Muscle layer of duodenum (tissue), 2 donors: ENCODE results near the gene ARSB.
"Not testable (repeated sequence)": the region's sequence is repeated elsewhere in the genome, so short reads cannot be mapped to it uniquely, and the experiment has no call there.

ENCODE experiments used
- H3K27ac ChIP-seq: one replicate; pipeline ENCODE4 v1.7.0; 2013; ENCODE audit warnings: mild to moderate bottlenecking, low read length
- H3K27me3 ChIP-seq: one replicate; pipeline ENCODE4 v1.7.0; 2013; ENCODE audit warnings: low read depth, mild to moderate bottlenecking, control low read depth, low read length
- H3K36me3 ChIP-seq, 2 donors: one replicate each; pipeline ENCODE4 v1.7.0; 2013; ENCODE audit warnings: low read length in 2 of 2, control low read depth in 1 of 2, mild to moderate bottlenecking in 1 of 2; ENCODE audit not compliant: insufficient read depth in 2 of 2, control insufficient read depth in 1 of 2
- H3K4me1 ChIP-seq, 2 donors: one replicate each; pipeline ENCODE4 v1.7.0; 2013; ENCODE audit warnings: low read length in 2 of 2, mild to moderate bottlenecking in 2 of 2, control low read depth in 1 of 2, moderate library complexity in 1 of 2; ENCODE audit not compliant: insufficient read depth in 2 of 2, control insufficient read depth in 1 of 2
- H3K4me3 ChIP-seq, 2 donors: one replicate each; pipeline ENCODE4 v1.7.0; 2013; ENCODE audit warnings: low read length in 2 of 2, low read depth in 1 of 2, mild to moderate bottlenecking in 1 of 2
- H3K9me3 ChIP-seq, 2 donors: one replicate each; pipeline ENCODE4 v1.7.0; 2013; ENCODE audit warnings: low read length in 2 of 2, control low read depth in 1 of 2, mild to moderate bottlenecking in 1 of 2; ENCODE audit not compliant: control insufficient read depth in 1 of 2
- donor health status: healthy.

ARSB gene

DNA sequence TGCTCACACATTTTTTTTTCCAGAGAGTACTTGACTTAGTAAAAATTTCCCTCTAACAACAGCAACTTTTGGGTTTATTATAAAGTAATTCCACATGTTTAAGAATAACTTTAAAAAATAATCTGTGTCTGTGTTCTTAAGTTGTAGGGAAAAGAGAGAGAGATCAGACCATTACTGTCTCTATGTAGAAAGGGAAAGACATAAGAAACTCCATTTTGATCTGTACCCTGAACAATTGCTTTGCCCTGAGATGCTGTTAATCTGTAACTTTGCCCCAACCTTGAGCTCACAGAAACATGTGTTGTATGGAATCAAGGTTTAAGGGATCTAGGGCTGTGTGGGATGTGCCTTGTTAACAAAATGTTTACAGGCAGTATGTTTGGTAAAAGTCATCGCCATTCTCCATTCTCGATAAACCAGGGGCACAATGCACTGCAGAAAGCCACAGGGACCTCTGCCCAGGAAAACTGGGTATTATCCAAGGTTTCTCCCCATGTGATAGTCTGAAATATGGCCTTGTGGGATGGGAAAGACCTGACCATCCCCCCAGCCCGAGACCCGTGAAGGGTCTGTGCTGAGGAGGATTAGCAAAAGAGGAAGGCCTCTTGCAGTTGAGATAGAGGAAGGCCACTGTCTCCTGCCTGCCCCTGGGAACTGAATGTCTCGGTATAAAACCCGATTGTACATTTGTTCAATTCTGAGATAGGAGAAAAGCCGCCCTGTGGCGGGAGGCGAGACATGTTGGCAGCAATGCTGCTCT, 75.7 kb downstream of the ARSB start:
- not testable (repeated sequence) for H3K9me3 ChIP-seq, H3K4me3 ChIP-seq, H3K36me3 ChIP-seq, H3K27me3 ChIP-seq
- Histone ChIP-seq H3K4me1 (peaks cover 9 to 25% of the 10 kb centered on the region in 2 donors), H3K27ac (peak overlapping the region; percentile 9)

DNA sequence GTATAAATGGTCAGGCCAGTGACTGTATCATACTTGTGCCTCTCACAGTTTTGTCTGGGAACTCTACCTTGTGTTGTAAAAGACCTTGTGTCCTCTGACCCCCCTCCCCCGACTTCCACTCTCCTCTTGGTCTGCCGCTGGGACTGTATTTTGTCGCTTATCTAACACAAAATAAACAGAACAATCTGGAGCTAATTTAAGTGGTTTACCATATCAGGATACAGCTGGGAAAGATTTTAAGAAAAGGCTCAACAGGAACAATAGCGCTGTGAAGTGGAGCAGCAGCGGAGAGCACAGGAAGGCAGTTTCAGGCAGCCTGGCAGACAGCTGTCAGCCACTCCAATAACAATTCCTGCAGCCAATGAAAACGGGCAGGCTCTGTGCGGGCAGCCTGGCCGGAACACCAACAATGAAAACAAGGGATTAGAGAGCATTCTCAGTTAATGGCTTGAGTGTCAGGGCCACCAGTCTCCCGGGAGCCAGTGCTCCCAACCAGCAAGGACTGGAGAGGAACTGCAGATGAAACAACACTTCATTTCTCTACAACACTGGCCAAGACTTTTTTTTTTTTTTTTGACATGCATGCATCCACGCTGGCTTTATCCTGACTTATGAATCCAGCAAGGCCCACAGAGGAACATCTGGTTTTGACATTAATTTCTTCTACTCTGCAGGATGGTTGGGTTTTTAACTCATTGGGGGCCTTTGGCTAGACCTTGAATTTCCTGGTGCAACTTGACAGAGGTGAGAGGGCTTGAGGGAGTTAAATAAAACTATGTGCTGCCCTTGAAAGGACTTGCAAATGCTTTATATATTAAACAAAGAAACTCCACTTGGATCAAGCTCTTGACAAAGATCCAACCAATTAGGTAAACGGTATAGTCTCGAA, 76.7 kb downstream of the ARSB start:
- Histone ChIP-seq H3K9me3 (no peaks in the 10 kb centered on the region), H3K27ac (peak overlapping the region; percentile 40), H3K27me3 (no peaks in the 10 kb centered on the region), H3K4me3 (peak overlapping the region; percentile 4 to 43), H3K4me1 (peaks cover 9 to 25% of the 10 kb centered on the region in 2 donors), H3K36me3 (no peaks in the 10 kb centered on the region)

DNA sequence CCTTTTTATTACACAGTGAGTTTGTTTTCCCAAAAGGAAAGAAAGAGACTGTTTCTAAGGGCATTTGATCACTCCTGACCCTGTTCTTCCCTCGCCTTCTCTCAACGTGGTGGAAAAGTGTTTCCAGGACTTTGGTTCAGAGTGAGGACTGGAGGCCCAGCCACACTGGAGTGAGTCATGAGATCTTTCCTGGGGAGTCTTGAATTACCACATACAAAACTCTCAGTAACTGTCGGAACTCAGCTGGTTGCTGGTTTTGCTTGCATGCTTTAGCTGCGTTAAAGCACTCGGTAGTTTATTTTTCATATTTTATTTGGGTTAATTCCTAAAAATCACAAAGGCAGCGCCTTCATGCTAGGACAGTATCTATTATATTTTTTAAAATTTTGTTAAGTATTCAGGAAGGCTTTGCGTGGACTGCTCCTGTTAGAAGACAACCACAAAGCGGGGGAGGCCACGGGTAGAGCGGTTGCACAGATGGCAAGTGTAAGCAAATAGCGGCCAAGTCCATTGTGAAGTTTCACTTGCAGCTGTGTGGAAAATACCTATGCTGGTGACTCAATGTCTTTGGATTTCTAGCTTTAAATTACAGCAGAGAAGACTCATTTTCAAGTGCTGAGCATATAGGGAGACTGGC, 77.7 kb downstream of the ARSB start:
- Histone ChIP-seq H3K4me3 (peak overlapping the region; percentile 4 to 43), H3K27ac (peak overlapping the region; percentile 40), H3K9me3 (no peaks in the 10 kb centered on the region), H3K36me3 (no peaks in the 10 kb centered on the region), H3K27me3 (no peaks in the 10 kb centered on the region), H3K4me1 (peaks cover 9 to 25% of the 10 kb centered on the region in 2 donors)

DNA sequence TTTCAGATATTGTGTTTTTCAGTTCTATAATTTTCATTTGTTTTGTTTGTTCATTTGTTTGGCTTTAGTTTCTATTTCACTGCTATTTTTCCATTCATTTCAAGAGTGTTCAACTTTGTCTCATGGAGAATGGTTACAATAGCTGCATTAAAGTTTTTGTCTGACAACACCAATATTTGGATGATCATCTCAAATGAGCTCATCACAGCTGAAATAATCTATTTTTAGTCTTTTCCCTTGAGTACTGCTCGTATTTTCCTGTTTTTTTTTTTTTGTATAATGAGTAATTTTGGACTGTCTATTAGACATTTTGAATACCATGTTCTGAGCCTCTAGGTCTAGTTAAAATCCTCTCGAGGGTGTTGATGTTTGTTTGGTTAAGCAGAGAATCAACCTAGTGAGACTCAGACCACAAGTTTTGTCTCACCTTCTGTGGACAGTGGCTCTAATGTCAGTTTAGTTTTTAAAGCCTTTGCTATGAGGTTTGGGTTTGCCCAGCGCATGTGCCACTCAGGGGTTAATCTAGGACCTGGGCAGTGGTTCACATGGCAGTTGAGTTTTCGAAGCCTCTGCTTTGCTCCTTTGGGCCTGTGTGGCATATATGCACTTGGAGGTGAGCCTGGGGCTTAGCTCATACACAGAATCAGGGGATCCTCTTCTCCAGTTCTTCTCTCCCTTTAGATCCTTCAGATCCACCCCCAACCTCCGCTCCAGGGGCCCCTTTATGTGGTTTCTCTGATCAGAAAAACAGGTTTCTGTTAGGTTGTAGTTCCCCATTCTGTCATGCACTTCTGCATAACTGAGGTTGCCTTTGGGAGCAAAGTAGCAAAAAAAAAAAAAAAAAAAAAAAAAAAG, 79.8 kb downstream of the ARSB start:
- no peaks in the 10 kb centered on the region for H3K36me3 ChIP-seq
- H3K9me3 ChIP-seq, result no peaks in the 10 kb centered on the region
- no peaks in the 10 kb centered on the region for H3K27me3 ChIP-seq
- no peak overlapping the region for H3K4me3 ChIP-seq
- no peak overlapping the region for H3K27ac ChIP-seq
- peaks cover 9 to 25% of the 10 kb centered on the region in 2 donors for H3K4me1 ChIP-seq

DNA sequence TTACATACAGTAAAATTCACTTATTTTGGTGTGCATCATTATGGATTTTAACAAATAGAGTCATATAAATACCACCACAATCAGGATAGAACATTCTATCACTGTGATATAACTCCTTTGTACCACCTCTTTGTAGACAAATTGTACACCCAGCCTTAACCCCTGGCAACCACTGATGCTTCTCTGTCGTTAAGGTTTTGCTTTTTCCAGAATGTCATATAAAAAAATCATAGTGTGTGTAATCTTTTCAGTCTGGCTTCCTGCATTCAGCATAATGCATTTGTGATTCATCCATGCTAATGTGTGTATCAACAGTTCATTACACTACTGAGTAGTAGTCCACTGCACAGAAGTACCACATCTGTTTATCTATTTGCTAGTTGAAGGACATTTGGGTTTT, 81.2 kb downstream of the ARSB start:
- Histone ChIP-seq H3K4me1 (peaks cover 8 to 23% of the 10 kb centered on the region in 2 donors), H3K27ac (no peak overlapping the region), H3K27me3 (no peaks in the 10 kb centered on the region), H3K9me3 (peaks cover under 1 to 10% of the 10 kb centered on the region in 2 donors), H3K36me3 (no peaks in the 10 kb centered on the region), H3K4me3 (no peak overlapping the region)

DNA sequence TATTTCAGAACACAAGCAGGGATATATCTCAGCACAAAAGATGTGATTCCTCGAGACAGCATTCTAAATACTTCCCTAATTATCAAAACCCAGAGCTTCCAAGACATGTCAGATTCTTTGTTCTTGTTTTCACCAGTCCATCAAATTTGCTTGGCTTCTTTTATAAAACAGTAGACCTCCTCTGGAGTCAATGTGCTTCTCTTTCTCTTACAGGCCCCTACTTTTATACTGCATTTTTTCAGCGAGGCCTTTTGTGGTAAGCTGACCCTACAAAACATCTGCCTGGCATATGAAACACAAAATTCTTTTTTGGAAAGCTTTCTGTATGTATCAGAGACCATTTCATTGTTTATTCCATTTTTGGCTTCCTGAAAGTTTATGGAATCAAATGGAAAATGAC, 81.8 kb downstream of the ARSB start:
- H3K4me3 ChIP-seq, result no peak overlapping the region

DNA sequence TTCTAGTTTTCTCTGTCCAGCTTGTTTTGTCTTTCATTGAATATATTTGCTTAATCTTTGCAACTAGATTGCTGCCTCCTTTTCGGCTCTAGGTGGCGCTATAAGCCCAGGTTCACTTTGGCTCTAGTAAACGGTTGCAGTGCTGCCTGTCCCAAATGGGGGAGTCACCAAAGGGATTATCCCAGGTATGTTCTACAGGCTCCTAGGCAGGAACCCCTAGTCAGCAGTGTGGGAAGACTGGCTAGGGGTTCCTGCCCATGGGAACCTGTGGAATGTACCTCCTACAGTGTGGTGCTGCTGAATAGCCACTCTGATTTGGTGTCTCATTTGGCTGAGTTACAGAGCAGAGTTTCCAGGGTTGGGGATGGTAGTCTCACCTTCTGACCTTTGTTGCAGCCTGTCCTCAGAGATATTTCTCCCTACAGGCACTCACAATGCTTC, 85.2 kb downstream of the ARSB start:
- H3K9me3 ChIP-seq, result peaks cover 5 to 14% of the 10 kb centered on the region in 2 donors
- no peak overlapping the region for H3K27ac ChIP-seq
- peaks cover 0 to 9% of the 10 kb centered on the region in 2 donors for H3K4me1 ChIP-seq
- no peak overlapping the region for H3K4me3 ChIP-seq
- H3K36me3 ChIP-seq, result no peaks in the 10 kb centered on the region
- no peaks in the 10 kb centered on the region for H3K27me3 ChIP-seq

More for the DNA sequence above, 81.8 kb downstream of the ARSB start:
- no peak overlapping the region for H3K27ac ChIP-seq
- H3K4me1 ChIP-seq, result peaks cover 5 to 17% of the 10 kb centered on the region in 2 donors
- H3K36me3 ChIP-seq, result no peaks in the 10 kb centered on the region
- peaks cover 5 to 14% of the 10 kb centered on the region in 2 donors for H3K9me3 ChIP-seq
- no peaks in the 10 kb centered on the region for H3K27me3 ChIP-seq

DNA sequence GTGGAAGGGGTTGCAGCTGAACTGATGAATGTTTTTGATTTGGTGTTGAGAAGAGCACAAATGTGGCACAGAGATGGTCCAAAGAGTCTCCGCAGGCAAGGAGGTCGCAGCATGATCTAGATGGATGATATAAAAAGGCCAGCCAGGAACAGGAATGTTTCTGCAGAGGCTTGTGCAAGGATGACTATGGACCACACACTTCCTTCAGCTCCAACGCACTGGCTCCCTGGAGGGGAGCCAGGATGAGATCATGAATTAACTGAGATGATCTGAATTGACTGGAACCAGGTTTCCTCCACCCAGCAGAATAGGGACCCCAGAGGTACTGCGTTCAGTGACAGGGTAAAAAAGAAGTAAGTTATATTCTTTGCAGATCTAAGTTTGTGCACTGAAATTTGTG, 89.0 kb downstream of the ARSB start:
- Histone ChIP-seq H3K4me1 (peaks cover 7 to 23% of the 10 kb centered on the region in 2 donors), H3K36me3 (no peaks in the 10 kb centered on the region), H3K27me3 (no peaks in the 10 kb centered on the region), H3K9me3 (peaks cover 5 to 14% of the 10 kb centered on the region in 2 donors), H3K4me3 (no peak overlapping the region), H3K27ac (no peak overlapping the region)

DNA sequence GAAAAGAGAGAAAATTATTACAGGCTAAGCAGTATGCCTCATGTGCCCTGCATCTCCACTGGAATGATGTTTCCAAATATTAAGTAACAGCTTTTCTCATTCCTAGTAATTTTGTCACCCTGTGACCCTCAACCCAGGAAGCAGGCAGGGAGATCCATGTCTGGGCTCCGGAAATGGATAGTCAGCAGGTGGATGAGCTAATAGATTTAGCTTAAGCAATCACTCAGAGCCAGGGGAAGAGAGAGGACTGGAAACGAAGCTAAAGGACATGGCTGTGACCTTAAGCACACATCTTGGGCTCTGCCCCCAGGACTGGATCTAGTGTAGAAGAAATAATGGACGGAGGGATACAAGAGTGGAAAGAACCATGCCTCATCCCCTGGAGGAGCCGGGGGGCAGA, 89.5 kb downstream of the ARSB start:
- H3K27me3 ChIP-seq, result no peaks in the 10 kb centered on the region
- no peak overlapping the region for H3K27ac ChIP-seq
- peaks cover 5 to 14% of the 10 kb centered on the region in 2 donors for H3K9me3 ChIP-seq
- no peaks in the 10 kb centered on the region for H3K36me3 ChIP-seq
- H3K4me3 ChIP-seq, result no peak overlapping the region
- H3K4me1 ChIP-seq, result peaks cover 7 to 23% of the 10 kb centered on the region in 2 donors

DNA sequence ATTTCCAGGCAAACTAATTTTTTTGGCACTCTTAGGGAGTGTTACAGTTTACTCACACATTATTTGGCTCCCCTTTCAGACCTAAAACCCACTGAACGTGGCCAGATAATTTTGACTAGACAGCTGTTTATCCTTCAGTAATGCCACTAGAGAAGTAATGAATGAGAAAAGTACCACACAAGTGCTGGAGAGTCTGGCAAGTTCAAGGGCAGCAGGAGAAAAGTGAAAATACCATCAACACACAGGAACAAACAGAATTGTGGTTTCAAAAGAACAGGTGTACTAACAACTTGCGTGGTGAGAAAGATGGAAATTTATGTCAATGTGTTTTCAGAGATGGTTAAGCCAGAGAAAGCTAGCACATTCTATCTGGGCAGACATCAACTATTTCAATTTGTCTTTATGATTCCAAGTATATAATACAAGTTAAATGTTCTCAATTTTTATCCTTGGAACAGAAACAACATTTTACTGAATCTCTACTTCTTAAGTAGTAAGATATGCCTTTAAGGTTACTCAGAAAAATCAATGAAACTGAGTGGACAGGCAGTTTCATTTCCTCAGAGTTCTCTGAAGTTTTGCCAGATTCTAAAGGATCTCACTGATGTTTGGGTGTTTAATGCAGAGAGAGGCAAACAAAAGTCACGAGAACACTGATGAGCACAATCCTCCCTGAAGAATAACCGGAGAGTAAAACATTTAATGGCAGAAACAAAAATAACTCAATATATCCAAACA, 91.0 kb downstream of the ARSB start:
- Histone ChIP-seq H3K27me3 (no peaks in the 10 kb centered on the region), H3K9me3 (peaks cover 5 to 7% of the 10 kb centered on the region in 2 donors), H3K4me1 (peaks cover 7 to 23% of the 10 kb centered on the region in 2 donors), H3K4me3 (no peak overlapping the region), H3K36me3 (no peaks in the 10 kb centered on the region), H3K27ac (no peak overlapping the region)
